PC-9 (cell line): ENCODE measurements around the gene ANKRD62. TPM values are rescaled to one million over a fixed set of nuclear protein-coding genes. Genes with fewer than 3 reads are reported as not detected.

ENCODE experiments used
- Bru-seq: library from RNA; stranded (reverse); fragments of 400-500 nt; gene quantifications from one replicate; lab custom pipeline; 2021; lab: Mats Ljungman, UMichigan
- BruChase-seq, 2 experiments: library from RNA; stranded (reverse); fragments of 400-500 nt; gene quantifications; one replicate each; lab custom pipeline; 2021; lab: Mats Ljungman, UMichigan
- BruUV-seq: library from RNA; stranded (reverse); fragments of 400-500 nt; replicated peaks from 2 replicates; lab custom pipeline; 2021; lab: Mats Ljungman, UMichigan
- CTCF ChIA-PET: fragments of 300-600 bp; sonication (Branson Sonifier 250); formaldehyde crosslinking; loops from one replicate; lab custom pipeline; 2022; ENCODE audit warnings: antibody characterized with exemption; lab: Charles Lee
- POLR2A ChIA-PET: fragments of 300-600 bp; sonication (Branson Sonifier 250); formaldehyde crosslinking; loops from one replicate; lab custom pipeline; 2022; ENCODE audit warnings: antibody characterized with exemption; ENCODE audit not compliant: unreplicated experiment; lab: Charles Lee
- DNase-seq, 2 experiments: peaks; one replicate each; pipeline versions ENCODE4 v3.0.0 to v3.0.0-alpha.2; 2015 to 2022; ENCODE audit warnings: mixed read lengths in 1 of 2
- H2AFZ ChIP-seq: fragments of 200-600 bp; sonication (generic); 2 replicates; pipeline ENCODE4 v1.8.1; 2017; ENCODE audit warnings: antibody characterized with exemption
- H3F3A ChIP-seq: fragments of 200-600 bp; sonication (generic); 2 replicates; pipeline ENCODE4 v1.8.1; 2017; ENCODE audit warnings: antibody characterized with exemption, mild to moderate bottlenecking, low read depth; ENCODE audit not compliant: insufficient read depth
- H3K27ac ChIP-seq: fragments of 200-600 bp; sonication (generic); 2 replicates; pipeline ENCODE4 v1.6.1; 2016; ENCODE audit warnings: mixed run types
- H3K27me3 ChIP-seq: fragments of 200-600 bp; sonication (generic); 2 replicates; pipeline ENCODE4 v1.6.1; 2016; ENCODE audit warnings: low read depth, mixed run types; ENCODE audit not compliant: insufficient read depth
- H3K36me3 ChIP-seq: fragments of 200-600 bp; sonication (generic); 2 replicates; pipeline ENCODE4 v1.6.1; 2016; ENCODE audit warnings: low read depth, mixed run types
- H3K4me1 ChIP-seq: fragments of 200-600 bp; sonication (generic); replicated peaks from 2 replicates; pipeline ENCODE4 v1.6.1; 2016; ENCODE audit warnings: mixed run types; ENCODE audit not compliant: insufficient read depth
- H3K4me2 ChIP-seq: fragments of 200-600 bp; sonication (generic); 2 replicates; pipeline ENCODE4 v1.6.1; 2017; ENCODE audit warnings: mixed run types
- H3K4me3 ChIP-seq: fragments of 200-600 bp; sonication (generic); 2 replicates; pipeline ENCODE4 v1.6.1; 2016; ENCODE audit warnings: mixed run types
- H3K79me2 ChIP-seq: fragments of 200-600 bp; sonication (generic); 2 replicates; pipeline ENCODE4 v1.6.1; 2017; ENCODE audit warnings: low read depth, mixed run types
- H3K9me2 ChIP-seq: fragments of 200-600 bp; sonication (generic); 2 replicates; pipeline ENCODE4 v1.8.1; 2017; ENCODE audit warnings: mild to moderate bottlenecking; ENCODE audit not compliant: insufficient read depth
- H3K9me3 ChIP-seq: fragments of 200-600 bp; sonication (generic); 2 replicates; pipeline ENCODE4 v1.8.1; 2016; ENCODE audit warnings: low read depth; ENCODE audit not compliant: insufficient read depth
- H4K20me1 ChIP-seq: fragments of 200-600 bp; sonication (generic); 2 replicates; pipeline ENCODE4 v1.8.1; 2017; ENCODE audit not compliant: insufficient read depth
- EZH2 ChIP-seq: fragments of 200-600 bp; sonication (generic); IDR thresholded peaks from 2 replicates; pipeline ENCODE4 v1.8.0; 2017; ENCODE audit warnings: antibody characterized with exemption, low read depth
- intact Hi-C: fragments of 100-400 bp; cut with micrococcal nuclease; formaldehyde crosslinking; loops from one replicate; pipeline ENCODE4 v1.10.0; 2022; ENCODE audit not compliant: unreplicated experiment
- long read RNA-seq: library from polyadenylated mRNA; stranded (forward); transcript quantifications from one replicate; pipeline ENCODE4 v2.0.0, GENCODE V29; 2022
- total RNA-seq: library from RNA; stranded (reverse); gene quantifications from 2 replicates; pipeline ENCODE4 v1.2.3, GENCODE V29; 2021
- TF ChIP-seq, protein P1 (sequence below): fragments of 200-600 bp; sonication (generic); conservative IDR thresholded peaks from 2 replicates; pipeline ENCODE4 v1.6.1; 2017; ENCODE audit warnings: mixed run types, antibody characterized with exemption, mild to moderate bottlenecking, moderate library complexity

ANKRD62 gene
- 0.20 TPM in 1 of 2 replicates, not detected in the other for total RNA-seq
- percentile 17 among the genes with signal in this experiment for Bru-seq, nascent RNA
- BruChase-seq, experiment 1, labeled RNA remaining after a 2-hour chase, result percentile 17 among the genes with signal in this experiment
- BruChase-seq, experiment 2, labeled RNA remaining after a 6-hour chase, result percentile 13 among the genes with signal in this experiment
- long read RNA-seq, result 0 reads

DNA sequence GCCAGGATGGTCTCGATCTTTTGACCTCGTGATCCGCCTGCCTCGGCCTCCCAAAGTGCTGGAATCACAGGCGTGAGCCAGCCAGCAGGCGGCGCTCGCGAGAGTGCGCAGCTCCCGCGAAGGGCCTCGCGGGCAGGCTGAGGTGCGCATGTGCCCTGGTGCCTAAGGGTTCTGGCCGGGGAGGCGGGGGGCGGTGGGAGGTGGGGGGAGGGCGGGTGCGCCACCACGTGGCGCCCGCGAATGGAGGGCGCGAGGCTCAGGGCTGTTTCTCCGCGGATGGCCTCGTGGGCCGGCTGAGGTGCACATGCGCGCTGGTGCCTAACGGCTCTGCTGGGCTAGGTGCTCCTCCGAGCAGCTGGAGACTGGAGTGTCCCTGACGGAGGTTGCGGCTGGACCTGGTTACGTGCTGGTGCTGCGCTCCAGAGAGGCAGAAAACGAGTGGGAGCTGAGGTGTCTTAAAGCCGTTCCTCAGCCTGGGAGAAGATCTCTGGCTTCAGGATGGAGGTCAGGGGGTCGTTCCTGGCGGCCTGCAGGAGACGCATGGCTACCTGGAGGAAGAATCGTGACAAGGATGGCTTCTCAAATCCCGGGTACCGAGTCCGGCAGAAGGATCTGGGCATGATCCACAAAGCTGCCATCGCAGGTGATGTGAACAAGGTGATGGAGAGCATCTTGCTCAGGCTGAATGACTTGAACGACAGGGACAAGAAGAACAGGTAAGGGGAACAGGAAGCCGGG, at the start of gene ANKRD62:
ANKRD62 (plus strand) TSS at position 324 of the 738 bp plus-strand sequence; CDS start at position 499, 175 bp downstream.
- Histone ChIP-seq H3K27me3 (no peaks in the 10 kb centered on the region), H3F3A (no peaks in the 10 kb centered on the region), H3K9me3 (no peaks in the 10 kb centered on the region), H2AFZ (0 out of 2 replicates have a peak within 1 kb of the TSS, but pooled peaks have one; percentile 41), H3K27ac (no peak within 1 kb of the TSS), H3K4me1 (no peaks in the 10 kb centered on the region), H3K9me2 (no peaks in the 10 kb centered on the region), H3K36me3 (no peaks in the 10 kb centered on the region), H3K4me2 (peak within 1 kb of the TSS; percentile 68), H3K4me3 (no peak within 1 kb of the TSS), H4K20me1 (no peaks in the 10 kb centered on the region), H3K79me2 (no peaks in the 10 kb centered on the region)
- ChIA-PET CTCF (no interaction called here), POLR2A (no interaction called here)
- intact Hi-C loops, result loop anchor here (2.0 kb wide), 5 partner anchors 243 to 841 kb away; partner anchors contain the start of genes AFG3L2 and SPIRE1
- no peak for DNase-seq
- no peak for TF ChIP-seq EZH2
- TF ChIP-seq, protein P1, sequence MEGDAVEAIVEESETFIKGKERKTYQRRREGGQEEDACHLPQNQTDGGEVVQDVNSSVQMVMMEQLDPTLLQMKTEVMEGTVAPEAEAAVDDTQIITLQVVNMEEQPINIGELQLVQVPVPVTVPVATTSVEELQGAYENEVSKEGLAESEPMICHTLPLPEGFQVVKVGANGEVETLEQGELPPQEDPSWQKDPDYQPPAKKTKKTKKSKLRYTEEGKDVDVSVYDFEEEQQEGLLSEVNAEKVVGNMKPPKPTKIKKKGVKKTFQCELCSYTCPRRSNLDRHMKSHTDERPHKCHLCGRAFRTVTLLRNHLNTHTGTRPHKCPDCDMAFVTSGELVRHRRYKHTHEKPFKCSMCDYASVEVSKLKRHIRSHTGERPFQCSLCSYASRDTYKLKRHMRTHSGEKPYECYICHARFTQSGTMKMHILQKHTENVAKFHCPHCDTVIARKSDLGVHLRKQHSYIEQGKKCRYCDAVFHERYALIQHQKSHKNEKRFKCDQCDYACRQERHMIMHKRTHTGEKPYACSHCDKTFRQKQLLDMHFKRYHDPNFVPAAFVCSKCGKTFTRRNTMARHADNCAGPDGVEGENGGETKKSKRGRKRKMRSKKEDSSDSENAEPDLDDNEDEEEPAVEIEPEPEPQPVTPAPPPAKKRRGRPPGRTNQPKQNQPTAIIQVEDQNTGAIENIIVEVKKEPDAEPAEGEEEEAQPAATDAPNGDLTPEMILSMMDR, result no peak
- no TSS peak for BruUV-seq

DNA sequence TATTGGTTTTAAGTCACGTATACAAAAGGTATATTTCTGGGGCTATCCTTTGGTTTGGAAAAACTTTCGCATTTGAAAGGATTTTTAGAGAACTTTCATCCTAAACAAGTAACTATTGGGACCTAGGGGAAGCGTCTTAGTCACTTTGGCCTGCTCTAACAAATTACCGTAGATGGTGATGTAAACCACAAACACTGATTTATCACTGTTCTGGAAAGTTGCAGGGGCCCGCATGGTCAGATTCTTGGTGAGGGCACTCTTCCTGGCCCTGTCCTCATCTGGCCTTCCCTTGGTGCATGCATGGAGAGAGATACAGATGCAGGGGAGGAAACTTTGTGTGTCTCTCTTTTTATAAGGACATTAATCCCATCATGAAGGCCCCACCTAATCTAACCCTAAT, 49.1 kb upstream of the ANKRD62 start:
- POLR2A ChIA-PET, result interaction anchor here (0.7 kb wide), 1 partner anchor 56 kb away, joined by 3 read pairs; no protein-coding TSS in a partner anchor
- CTCF ChIA-PET, result no interaction called here
- BruUV-seq, result no TSS peak
- Histone ChIP-seq H4K20me1 (no peaks in the 10 kb centered on the region), H2AFZ (no peak overlapping the region), H3K4me1 (no peaks in the 10 kb centered on the region), H3K79me2 (no peaks in the 10 kb centered on the region), H3K27me3 (no peaks in the 10 kb centered on the region), H3K9me2 (no peaks in the 10 kb centered on the region), H3F3A (peaks cover 6% of the 10 kb centered on the region; the same call in 1 of the 2 replicates), H3K9me3 (no peaks in the 10 kb centered on the region), H3K36me3 (no peaks in the 10 kb centered on the region), H3K27ac (no peak overlapping the region), H3K4me2 (no peak overlapping the region), H3K4me3 (no peak overlapping the region)
- TF ChIP-seq, protein P1, result no peak
- TF ChIP-seq EZH2, result no peak
- intact Hi-C loops, result no loop called here
- no peak for DNase-seq

DNA sequence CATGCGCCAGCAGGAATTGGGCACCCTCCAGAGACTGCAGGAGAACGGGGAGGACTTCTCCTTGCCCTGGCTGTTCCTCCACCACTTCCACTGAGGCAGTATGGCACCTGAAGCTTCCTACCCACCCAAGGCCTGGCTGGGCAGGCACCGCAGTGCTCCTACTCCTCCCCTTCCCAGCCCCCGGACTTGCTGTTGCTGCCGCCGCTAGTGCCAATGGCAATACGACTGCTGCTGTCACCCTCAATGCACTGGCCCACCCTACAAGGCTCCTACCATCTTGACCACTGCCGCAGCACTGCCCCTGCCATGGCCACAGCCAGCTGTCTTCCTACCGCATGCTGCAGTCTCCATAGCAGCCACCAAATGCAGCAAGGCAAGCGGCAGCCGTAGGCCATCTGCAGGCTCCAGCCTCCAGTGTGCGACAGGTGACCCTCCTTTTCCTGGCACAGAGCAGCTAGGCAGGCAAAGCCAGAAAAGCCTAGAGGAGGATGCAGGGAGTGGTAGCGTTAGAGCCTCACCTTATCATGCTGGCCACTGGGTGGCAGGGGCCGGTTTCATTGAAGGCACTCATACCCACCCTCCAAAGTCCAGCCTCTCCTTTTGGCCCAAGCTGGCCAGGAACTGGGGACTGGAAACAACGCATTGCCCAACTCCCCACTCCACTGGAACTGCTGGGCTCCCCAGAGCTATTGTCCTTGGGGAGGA, 47.4 kb upstream of the ANKRD62 start:
- Histone ChIP-seq H3K27ac (no peak overlapping the region), H2AFZ (no peak overlapping the region), H3K9me2 (no peaks in the 10 kb centered on the region), H3K79me2 (no peaks in the 10 kb centered on the region), H3K4me2 (no peak overlapping the region), H3F3A (peaks cover 6% of the 10 kb centered on the region; the same call in 1 of the 2 replicates), H3K27me3 (no peaks in the 10 kb centered on the region), H3K9me3 (no peaks in the 10 kb centered on the region), H3K36me3 (no peaks in the 10 kb centered on the region), H3K4me1 (no peaks in the 10 kb centered on the region), H3K4me3 (no peak overlapping the region), H4K20me1 (no peaks in the 10 kb centered on the region)
- TF ChIP-seq, protein P1, result no peak
- TF ChIP-seq EZH2, result no peak
- DNase-seq, result no peak
- BruUV-seq, result no TSS peak
- POLR2A ChIA-PET, result interaction anchor here (0.6 kb wide), 1 partner anchor 14 kb away, joined by 4 read pairs; no protein-coding TSS in a partner anchor
- intact Hi-C loops, result no loop called here
- CTCF ChIA-PET, result no interaction called here
